Fibroblast of lung (primary cell): Measurements from ENCODE around the gene NAPB.

ENCODE experiments used
- CTCF ChIP-seq, 2 donors: IDR thresholded peaks in 1 of 2; conservative IDR thresholded peaks in 1 of 2; 1 replicate in 1 of 2; 2 replicates in 1 of 2; pipeline ENCODE4 v1.5.1; 2011 to 2012; ENCODE audit warnings: low read length in 2 of 2, control low read depth in 1 of 2, inconsistent platforms in 1 of 2, low read depth in 1 of 2, mild to moderate bottlenecking in 1 of 2
- EZH2 ChIP-seq: IDR thresholded peaks from 2 replicates; pipeline ENCODE4 v1.5.1; 2012; ENCODE audit warnings: low read length, control low read depth, mild to moderate bottlenecking; ENCODE audit errors: missing control alignments

- TF ChIP-seq CTCF (conservative IDR thresholded peaks at IDR 0.05 in 1 of 2, IDR thresholded peaks at IDR 0.05 in 1 of 2; ENCODE audit: low read depth in 1 of 2, low read length in 2 of 2) (no peak), EZH2 (no peak)
These were observed 5.7 kb downstream of the NAPB start for GRCh38 chr20:23415555-23415954.
